AG20443 (cell line): ENCODE data around the gene KRTAP4-3.
"Not testable (repeated sequence)": the region's sequence is repeated elsewhere in the genome, so short reads cannot be mapped to it uniquely, and the experiment has no call there.

Experiments used
- DNase-seq: peaks from one replicate; pipeline ENCODE4 v3.0.0; 2012; ENCODE audit warnings: low spot score, mixed read lengths

The KRTAP4-3 gene

DNA sequence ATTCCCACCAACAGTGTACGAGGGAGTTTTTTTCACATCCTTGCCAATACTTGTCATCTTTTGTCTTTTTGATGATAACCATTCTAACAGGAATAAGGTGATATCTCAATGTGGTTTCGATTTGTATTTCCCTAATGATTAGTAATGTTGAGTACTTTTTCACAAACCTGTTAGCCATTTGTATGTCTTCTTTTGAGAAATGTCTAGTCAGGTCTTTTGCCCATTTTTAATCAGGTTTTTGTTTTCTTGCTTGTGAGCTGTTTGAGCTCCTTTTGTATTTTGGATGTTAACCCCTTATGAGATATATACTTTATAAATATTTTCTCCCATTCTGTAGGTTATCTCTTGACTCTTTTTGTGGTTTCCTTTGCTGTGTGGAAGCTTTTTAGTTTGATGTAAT lies 16.5 kb downstream of the KRTAP4-3 start:
- no peak for DNase-seq

DNA sequence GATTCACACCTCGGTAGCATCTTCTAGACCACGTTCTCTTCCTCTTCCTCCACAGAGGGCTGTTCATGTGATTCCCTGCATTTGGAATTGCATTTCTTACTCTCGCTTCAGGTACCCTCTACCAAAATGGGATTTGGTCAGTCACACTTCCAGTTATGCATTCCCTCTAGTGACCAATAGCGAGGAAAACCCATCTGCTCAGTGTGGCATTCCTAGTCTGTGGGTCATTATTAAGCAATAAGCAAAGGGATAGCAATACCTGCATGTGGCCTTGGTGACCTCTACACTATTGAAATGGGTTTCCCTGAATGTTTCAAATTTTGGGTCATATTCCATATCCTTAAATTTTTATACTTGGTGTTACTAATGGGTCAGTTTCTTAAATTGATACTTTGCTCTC lies 18.0 kb downstream of the KRTAP4-3 start:
- DNase-seq, result no peak

DNA sequence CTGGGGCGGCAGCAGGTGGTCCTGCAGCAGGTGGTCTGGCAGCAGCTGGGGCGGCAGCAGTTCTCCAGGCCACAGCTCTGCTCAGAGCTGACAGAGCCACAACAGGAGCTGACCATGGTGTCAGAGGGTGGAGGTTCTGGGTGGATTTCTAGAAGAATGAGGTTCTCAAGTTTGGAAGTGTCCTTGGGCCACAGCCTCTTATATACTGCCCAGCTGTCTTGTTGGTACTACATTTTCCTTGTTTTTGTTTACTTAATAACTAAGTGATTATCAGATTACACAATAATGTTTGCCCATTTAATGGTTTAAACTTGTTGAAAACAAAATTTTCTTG lies 18.4 kb downstream of the KRTAP4-3 start, which contains the start of gene KRTAP4-5:
TSS of gene KRTAP4-5 (minus strand) at position 174 of the 334 bp plus-strand sequence. CDS start at position 116, 58 bp downstream.
- DNase-seq, result no peak

DNA sequence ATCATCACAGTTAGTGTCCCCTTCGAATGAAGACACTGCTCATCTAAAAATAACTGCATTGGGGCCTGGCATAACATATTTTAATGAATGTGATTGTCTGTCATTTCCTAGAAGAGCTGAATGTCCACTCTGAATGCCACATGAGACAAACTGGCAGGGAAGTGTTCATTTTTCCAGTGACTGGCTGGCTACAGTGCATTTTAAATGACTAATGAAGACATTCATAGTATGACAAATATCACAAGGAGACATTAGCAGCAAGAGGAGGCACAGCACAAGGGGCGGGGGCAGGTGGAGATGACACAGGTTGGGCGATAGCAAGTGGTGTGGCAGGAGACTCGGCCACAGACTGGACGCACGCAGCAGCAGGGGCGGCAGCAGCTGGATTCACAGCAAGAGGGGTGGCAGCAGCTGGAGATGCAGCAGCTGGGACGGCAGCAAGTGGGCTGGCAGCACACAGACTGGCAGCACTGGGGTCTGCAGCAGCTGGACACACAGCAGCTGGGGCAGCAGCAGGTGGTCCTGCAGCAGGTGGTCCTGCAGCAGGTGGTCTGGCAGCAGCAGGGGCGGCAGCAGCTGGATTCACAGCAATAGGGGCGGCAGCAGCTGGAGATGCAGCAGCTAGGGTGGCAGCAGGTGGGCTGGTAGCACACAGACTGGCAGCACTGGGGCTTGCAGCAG lies 18.9 kb downstream of the KRTAP4-3 start:
- not testable (repeated sequence) for DNase-seq

DNA sequence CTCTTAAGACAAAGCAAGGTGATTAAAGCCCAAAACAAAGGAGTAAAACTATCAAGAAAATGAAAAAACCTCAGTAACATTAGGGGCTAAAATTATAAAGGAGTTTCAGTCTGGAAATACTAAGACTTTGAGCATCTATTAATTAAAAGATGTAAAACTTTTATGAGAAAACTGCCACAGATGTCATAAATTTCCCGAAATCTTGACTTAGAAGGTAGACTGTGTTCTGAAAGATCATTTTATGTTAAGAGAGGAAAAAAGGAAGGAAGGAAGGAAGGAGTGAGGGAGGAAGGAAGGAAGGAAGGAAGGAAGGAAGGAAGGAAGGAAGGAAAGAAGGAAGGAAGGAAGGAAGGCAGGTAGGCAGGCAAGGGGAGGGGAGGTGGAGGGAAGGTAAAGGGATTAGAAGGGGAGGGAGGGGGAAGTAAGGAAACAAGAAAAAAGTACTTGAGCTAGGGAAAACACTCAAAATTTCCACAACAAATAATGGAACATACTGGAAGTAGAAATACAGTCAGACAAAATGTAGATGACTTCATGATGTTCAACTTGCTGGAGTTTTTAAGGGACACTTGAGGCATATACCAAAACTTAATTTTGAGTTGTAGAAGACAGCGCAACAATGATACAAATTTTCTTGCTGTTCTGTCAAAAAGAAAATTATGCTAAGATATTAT lies 20.4 kb downstream of the KRTAP4-3 start:
- DNase-seq, result no peak

DNA sequence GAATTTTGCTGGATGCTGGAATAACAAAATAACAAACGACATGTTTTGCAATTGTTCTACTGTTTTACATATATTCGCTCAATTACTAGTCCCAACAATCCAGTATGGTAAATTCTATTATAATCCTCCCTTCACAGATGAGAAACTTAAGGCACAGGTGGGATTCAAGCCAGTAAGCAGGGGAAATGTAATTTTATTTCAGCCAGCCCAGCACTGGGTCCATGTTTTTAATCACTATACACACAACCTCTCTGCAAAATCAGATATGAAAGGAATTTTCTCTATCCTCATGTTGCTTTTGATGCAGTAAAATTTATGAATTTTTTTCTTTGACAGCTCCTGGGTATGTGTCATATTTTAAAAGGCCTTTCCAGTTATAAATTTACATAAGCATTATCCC lies 22.8 kb downstream of the KRTAP4-3 start:
- no peak for DNase-seq

DNA sequence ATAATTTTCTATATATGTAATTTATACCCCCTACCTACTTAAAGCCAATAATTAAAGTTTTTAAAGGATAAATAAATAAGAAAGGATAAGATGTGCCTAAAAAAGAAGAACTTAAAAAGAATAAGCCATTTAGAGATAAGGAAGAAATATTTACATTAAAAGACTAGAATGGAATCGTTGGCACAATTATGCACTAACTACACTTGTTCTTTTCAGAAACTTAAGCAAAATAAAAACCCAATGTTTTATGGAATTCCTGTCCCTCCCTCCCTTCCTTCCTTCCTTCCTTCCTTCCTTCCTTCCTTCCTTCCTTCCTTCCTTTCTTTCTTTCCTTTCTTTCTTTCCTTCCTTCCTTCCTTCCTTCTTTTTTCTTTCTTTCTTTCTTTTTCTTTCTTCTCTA lies 23.2 kb downstream of the KRTAP4-3 start:
- no peak for DNase-seq

DNA sequence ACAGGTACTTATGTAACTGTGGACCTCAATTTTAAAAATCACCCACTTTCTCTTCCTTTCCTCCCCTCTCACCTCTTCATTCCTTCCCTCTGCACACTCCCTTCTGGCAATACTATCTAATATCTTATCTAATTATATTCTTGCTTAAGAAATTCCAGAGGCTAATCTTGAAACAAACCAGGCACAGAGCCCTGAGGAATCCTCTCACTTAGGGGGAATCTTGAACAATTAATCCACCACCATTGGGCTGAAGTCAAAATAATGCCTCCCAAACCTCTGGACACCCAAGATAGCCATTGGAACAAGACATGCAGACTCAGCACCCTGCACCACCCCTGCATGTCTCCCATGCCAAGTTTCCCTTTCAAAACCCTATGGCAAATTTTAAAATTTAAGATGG lies 26.7 kb downstream of the KRTAP4-3 start:
- no peak for DNase-seq

DNA sequence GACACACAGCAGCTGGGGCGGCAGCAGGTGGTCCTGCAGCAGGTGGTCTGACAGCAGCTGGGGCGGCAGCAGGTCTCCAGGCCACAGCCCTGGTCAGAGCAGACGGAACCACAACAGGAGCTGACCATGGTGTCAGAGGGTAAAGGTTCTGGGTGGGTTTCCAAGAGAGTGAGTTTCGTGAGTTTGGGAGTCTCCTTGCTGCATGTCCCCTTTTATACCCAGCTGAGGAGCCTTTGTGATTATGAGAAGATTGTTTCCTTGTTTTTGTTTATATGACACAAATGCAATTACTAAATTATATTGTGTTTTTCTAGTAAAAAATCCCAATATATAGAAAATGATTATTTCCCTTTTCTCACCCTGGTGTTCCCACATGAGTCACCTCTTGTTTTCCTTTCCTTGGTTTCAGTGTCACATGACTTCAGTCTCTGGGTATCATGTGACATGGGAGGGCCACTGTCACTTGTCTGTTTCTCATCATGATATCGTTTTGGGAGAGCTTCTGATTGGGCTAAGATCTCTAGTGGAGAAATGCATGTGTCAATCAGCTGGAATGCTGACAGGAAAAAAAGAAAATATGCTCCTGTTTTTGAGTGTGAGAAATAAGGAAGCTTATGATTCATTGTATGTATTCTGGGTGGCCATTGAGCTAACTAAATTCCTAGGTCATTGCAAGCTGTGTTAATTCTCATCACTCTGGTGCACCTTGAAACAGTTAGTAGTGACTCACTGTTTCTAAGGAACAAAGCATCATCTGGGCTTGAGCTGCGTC lies 27.5 kb downstream of the KRTAP4-3 start, which contains the start of gene KRTAP4-6:
TSS of gene KRTAP4-6 (minus strand) at position 185 of the 772 bp plus-strand sequence. CDS start at position 128, 57 bp downstream.
- DNase-seq, result peak; percentile 66

DNA sequence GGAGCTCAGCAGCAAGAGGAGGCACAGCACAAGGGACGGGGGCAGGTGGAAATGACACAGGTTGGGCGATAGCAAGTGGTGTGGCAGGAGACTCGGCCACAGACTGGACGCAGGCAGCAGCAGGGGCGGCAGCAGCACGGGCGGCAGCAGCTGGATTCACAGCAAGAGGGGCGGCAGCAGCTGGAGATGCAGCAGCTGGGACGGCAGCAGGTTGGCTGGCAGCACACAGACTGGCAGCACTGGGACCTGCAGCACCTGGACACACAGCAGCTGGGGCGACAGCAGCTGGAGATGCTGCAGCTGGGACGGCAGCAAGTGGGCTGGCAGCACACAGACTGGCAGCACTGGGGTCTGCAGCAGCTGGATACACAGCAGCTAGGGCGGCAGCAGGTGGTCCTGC lies 28.2 kb downstream of the KRTAP4-3 start:
- DNase-seq, result not testable (repeated sequence)

DNA sequence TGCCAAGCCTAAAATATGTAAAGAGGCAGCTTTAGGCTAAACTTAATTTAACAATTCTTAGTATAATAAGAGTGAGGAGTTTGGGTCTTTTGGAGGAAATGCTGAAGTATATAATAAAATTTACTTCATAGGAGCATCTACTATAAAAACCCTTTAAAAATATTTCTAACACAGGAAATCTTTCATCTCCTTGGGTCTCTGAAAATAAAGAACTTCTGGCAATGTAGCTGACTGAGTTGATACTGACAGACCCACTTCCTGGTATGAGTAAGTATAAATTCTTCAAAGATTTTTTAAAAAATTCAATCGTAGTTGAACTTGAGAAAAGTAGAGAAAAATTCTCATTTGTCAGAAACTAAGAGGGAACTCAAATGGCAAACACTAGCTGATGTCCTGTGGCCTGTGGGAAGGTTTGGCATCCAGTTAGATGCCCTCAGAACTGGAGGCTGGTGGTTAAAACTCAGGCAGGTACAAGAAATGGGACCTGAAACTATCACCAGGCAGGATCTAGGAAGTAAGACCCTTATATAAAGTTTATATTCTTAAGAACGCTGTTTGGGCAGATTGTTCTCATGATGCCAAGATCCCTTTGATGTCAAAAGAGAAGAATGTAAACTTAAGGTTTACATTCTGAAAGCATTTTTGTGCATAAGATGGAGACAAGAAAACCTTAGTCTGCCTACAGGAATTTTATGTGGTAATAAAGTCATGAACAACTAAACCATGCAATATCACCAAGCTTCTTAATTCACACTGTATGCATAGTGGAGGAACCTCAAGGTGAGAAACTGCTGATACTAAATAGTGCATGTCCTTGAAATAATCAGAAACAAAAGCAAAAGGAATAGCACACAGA lies 33.9 kb downstream of the KRTAP4-3 start:
- peak; percentile 11 for DNase-seq

DNA sequence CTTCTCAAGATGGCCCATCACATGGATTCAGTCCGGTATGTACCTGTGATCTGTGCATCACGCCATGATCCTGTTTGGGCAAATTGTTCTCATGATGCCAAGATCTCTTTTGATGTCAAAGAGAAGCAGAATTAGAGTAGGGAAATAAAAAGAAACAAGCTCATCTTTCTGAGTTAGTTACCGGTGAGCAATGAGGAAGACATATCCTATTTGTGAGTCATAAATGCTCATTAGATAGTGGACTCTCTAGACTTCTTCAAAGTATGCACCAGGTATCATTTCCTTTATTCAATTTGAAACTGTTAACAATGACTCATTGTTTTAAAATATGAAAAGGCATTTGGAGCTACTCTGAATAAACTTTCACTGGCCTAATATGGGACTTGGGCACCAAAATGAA lies 36.0 kb downstream of the KRTAP4-3 start:
- no peak for DNase-seq

DNA sequence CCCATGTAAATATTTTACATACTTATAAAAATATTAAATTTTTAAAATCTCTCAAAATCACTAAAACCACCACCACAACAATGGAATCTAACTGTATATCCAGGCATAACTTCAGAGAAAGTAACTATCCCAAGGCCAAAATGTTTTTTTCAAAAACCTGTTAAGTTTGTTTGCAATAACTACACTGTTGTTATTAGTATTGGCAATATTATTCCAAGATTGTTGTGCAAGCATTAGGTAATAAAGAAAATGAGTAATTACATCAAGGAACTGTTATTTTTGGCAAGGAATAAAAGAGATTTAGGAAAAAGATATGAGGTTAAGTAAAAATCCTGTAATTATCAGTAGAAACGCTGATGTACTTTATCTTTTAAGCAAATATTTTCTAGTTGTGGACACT lies 40.6 kb downstream of the KRTAP4-3 start:
- no peak for DNase-seq

DNA sequence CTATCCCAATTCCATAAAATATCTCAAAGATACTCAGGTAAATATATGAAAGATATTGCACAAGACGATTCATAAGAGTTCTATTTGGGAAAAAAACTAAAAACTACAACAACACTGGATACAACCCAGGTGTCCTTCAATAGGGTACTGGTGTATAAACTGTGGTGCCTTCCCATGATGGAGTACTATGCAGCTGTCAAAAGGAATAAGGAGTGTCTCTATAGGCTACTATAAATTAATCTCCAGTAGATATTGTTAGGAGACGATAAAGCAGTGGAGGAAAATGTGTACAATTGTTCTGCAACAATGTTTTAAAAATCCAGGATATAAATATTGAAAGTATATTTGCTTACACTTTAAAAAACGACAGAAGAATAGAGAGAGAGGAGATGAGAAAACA lies 41.6 kb downstream of the KRTAP4-3 start:
- no peak for DNase-seq

DNA sequence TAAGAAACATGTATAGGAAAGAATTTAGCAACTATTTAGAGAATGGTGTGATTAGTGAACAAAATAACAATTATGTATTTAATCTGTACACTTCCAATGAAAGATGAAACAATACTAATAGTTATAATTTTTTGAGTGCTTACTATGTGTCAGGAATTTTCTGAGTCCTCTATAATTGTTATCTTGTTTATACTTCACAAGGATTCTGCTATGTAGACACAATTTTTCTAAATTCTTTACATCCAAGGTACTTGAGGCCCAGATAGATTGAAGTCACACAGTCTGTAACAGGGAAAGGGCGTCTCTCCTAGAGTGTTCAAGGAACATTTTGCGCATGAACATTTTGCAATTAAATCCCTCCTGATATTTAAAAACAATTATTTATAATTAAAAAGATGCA lies 43.0 kb downstream of the KRTAP4-3 start:
- DNase-seq, result no peak

DNA sequence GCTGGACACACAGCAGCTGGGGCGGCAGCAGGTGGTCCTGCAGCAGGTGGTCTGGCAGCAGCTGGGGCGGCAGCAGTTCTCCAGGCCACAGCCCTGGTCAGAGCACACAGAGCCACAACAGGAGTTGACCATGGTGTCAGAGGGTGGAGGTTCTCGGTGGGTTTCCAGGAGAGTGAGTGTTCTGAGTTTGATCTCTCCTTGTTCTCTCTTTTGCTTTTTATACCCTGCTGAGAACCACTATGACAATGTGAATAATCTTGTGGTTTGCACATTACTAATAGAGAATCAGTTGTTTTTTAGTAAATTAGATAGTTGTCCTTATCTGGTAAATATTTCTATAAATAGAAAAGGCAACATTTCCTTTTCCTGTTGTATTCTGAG lies 44.0 kb downstream of the KRTAP4-3 start, which contains the start of gene KRTAP4-12:
TSS of gene KRTAP4-12 (minus strand) at position 192 of the 381 bp plus-strand sequence. CDS start at position 132, 60 bp downstream.
- not testable (repeated sequence) for DNase-seq

DNA sequence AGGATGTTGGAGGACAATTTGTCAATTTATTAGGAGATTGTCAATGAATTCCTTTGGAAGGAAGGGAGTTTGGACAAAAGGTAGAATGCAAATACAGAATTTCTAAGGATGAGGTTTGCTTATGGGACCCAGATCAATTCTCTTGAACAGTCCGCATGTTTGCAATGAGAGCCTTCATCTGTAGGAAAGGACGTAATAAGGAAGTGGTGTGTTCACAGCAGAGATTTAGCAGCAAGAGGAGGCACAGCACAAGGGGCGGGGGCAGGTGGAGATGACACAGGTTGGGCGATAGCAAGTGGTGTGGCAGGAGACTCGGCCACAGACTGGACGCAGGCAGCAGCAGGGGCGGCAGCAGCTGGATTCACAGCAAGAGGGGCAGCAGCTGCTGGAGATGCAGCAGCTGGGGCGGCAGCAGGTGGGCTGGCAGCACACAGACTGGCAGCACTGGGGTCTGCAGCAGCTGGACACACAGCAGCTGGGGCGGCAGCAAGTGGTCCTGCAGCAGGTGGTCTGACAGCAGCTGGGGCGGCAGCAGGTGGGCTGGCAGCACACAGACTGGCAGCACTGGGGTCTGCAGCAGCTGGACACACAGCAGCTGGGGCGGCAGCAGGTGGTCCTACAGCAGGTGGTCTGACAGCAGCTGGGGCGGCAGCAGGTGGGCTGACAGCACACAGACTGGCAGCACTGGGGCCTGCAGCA lies 44.6 kb downstream of the KRTAP4-3 start:
- not testable (repeated sequence) for DNase-seq

DNA sequence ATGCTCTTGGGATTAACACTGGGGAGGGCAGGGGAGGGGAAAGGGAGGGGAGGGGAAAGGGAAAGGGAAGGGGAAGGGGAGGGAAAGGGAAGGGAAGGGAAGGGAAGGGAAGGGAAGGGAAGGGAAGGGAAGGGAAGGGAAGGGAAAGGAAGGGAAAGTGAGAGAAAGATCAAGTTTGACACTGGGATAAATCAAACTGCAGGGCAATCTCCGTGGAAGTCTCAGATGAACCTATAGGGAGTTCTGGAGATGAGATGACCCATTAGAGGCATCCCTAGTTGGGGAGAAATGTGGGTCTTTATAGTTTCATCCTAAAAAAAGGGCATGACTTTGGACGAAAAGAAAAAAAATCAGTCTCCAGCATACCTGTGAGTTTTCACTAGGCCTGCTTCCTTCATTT lies 46.3 kb downstream of the KRTAP4-3 start:
- no peak for DNase-seq

DNA sequence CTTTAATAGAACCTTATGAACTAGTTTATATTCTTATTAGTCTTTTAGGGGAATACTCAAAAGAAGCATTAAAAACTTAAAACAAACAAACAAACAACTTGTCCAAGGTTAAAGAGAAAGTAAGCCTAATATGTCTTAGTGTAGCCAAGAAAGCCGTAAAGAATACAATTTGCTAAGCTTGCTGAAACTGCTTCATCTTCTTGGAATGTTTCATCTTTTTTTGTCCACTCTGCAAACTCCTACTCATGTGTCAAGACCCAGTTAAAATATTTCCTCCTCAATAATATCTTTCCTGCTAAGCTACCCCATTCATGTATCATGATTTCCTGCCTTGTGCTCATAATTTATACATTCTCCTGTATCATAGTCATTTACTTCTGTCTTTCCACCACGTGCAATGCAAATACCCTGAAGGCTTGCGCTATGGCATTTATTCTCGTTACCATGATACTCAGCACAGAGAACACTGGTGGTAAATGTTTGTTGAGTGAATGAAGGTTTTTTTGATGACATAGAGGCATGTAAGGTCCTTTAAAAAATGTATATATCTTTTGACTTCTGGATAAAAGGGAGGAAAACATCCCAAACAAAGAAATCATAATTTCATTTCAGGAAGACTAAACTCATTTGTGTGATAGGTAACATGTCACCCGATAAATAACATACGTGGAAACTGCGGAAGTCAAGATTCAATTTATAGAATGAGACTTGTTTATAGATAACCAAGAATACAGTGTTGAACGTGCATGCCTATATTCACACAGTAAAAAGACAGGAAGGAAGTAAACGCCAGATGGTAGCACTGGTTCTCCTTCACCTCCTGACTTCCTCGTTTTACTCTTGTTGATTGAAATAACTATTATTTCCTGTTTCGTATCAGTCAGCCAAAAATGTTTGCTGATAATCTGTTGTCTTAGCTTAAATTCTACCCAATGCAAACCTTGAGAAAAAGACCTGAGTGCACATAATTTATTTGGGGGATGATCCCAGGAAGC lies 48.0 kb downstream of the KRTAP4-3 start:
- not testable (repeated sequence) for DNase-seq

DNA sequence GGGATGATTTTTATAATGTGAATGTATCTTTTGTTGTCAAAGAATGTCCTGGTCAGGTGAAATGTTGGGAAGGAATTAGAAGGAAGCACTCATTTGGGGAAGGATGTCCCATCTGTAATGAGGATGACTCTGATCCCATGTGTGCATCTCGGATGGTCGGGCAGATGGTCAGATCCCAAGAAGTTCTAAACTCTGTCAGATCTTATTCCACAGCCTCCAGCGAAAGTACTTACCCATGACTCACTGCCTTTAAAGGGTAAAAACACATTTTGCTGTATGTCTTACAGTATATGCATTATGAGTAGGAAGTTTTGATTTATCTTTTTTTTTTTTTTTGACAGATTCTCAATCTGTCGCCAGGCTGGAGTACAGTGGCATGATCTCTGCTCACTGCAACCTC lies 49.3 kb downstream of the KRTAP4-3 start:
- DNase-seq, result no peak
